Measurements from ENCODE around the gene AXIN1.
"Not testable (repeated sequence)": the region's sequence is repeated elsewhere in the genome, so short reads cannot be mapped to it uniquely, and the experiment has no call there.

The AXIN1 gene

DNA sequence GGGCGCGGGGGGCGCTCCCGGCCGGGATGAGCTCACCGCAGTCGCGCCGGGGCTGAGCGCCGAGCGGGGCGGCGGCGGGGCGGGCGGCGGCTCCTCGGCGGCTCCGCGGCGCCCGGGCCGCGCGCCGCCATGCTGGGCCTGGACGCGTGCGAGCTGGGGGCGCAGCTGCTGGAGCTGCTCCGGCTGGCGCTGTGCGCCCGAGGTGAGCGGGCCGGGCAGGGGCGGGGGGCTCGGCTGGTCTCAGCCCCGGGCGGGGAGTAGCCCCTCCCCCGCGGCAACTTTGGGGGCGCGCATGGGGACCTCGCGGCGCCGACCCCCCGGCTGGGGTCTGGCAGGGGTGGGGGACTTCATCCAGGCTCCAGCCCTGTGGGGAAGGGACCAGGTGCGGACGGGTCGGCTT lies 72.0 kb downstream of the AXIN1 start, which contains the start of gene ARHGDIG:
ARHGDIG (plus strand) TSS at position 40 of the 400 bp plus-strand sequence; CDS start at position 130, 90 bp downstream.
- DNase-seq, result no peak

DNA sequence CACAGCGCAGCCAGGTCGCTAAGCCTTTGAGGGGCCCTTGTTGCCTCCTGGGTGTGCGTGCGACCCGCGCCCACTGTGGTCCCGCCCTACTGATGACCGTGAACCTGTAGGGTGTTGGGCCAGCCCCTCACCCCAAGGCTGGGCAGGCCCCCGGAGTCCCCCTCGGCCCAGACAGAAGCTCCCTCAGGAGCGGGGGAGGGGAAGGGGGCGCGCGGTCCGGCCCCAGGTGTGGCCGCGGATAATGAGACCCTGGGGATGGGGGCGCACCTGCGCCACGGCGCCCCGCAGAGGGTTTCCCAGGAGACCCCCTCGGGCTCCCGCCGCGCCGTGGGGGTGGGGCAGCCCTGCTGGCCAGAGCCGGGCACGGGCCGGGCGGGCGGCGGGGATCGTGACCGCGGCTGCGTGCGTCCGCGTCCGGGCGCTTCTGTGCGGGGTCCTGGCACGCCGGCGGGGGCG lies 72.5 kb downstream of the AXIN1 start:
- DNase-seq, result no peak

- DNase-seq, result no peak
These were observed 73.0 kb downstream of the AXIN1 start for GRCh38 chr16:279531-279930.

GRCh38 chr16:278863-279366 lies 73.6 kb downstream of the AXIN1 start:
- peak; percentile 36 for DNase-seq

- DNase-seq, result no peak
These were observed 76.0 kb downstream of the AXIN1 start for GRCh38 chr16:276426-277077.

DNA sequence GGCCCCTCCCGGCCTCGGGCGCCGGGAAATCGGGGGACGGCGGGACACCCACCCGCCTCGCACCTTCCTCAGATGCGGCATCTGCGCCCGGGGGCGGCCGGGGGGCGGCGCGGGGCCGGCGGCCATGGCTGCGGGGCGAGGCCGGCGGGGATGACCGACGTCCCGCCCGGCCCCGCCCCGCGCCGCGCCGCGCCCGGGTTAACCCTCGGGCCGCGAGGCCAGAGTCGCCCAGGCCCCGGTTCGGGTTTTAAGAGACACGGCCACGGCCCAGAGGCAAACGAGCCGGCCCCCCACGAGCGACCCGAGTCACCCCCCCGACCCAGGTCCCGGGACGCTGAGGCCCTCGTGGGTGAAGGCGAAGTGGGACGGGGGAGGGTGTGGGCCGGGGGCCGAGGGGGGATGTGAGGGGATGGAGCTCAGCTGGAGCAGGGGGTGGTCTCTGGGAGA lies 76.7 kb downstream of the AXIN1 start, which contains the start of gene RGS11:
RGS11 (minus strand) TSS at position 159 of the 447 bp plus-strand sequence; CDS start at position 126, 33 bp downstream.
- DNase-seq, result no peak

- no peak for DNase-seq
These were observed 77.4 kb downstream of the AXIN1 start for GRCh38 chr16:275041-275641.

DNA sequence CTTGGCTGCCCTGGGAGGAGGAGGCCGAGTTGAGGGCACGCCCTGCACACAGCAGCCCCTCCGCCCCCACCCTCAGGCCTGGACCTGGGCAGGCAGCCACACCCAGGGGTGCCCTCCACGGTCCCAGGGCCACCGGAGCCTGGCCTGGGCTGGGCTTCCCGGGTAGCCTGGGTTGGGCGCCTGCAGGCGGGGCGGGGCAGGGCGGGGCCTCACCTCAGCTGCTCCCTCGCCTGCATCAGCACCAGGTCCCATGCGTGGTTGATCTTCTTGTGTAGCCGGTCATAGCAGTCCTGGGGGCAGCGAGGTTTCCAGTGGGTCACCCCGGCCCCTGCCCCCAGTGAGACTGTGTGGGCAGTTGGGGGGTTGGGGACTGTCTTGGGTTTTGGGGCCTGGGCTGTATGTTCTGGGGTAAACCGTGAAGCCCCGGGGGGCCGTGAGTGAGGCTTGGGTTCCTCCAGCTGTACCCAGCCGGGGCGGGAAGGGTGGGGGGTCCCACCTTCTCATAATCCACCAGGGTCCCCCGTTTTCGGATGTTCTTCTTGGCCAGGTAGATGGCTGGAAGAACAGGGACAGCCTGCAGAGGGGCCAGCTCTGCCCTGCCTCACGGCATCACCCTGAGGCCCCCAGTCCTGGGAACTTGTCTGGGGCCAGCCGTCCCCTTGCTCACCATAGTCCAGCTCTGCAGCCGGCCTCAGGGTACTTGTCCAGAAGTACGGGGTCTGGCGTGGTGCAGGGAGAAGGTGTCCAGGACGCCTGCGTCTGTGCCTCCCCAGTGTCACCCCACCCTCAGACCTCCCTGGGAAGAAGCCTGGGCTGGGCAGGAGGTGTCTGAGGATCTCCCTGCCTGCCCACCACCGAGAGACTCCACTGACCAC lies 78.7 kb downstream of the AXIN1 start:
- DNase-seq, result no peak

DNA sequence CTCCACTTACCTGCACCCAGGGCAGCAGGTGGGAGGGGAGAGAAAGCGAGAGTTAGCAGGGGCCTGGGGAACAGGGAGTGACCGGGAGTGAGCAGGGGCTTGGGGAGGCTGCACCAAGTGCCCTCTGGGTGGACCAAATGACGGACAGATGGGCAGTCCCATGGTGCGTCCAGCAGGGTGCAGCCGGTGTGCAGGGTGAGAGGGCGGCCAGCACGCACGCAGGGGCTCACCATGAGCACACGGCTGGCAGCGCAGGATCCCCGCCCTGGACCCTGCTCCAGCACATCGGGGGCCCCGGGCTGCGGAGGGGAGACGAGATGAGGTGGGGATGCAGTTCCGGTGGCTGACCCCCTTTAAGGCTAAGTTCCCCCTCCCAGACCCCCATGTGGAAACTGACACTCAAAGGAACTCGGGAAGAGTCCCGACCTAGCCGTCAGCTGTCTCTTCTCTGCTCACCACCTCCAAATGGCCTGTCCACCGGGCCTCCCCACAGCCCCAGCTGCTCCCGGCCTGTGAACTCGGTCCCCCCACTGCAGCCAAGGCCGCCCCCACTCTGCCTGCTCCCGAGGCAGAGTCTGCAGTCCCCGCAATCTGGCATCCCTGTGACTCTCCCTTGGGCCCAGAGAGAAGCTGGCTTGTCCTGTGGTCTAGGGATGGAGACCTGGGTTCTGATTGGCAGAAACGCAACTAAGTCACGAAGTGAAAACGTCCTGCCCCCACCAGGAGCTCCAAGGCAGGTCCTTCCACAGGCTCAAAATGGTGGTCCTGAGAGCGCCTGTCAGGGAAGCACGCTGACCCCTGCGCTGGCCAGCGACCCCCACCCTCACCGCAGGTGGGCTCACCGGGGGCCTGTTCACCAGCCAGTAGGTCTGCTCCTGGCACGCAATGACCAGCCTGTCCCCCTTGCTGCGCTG lies 79.6 kb downstream of the AXIN1 start:
- DNase-seq, result no peak

- no peak for DNase-seq
These were observed 81.9 kb downstream of the AXIN1 start for GRCh38 chr16:270381-271255.

DNA sequence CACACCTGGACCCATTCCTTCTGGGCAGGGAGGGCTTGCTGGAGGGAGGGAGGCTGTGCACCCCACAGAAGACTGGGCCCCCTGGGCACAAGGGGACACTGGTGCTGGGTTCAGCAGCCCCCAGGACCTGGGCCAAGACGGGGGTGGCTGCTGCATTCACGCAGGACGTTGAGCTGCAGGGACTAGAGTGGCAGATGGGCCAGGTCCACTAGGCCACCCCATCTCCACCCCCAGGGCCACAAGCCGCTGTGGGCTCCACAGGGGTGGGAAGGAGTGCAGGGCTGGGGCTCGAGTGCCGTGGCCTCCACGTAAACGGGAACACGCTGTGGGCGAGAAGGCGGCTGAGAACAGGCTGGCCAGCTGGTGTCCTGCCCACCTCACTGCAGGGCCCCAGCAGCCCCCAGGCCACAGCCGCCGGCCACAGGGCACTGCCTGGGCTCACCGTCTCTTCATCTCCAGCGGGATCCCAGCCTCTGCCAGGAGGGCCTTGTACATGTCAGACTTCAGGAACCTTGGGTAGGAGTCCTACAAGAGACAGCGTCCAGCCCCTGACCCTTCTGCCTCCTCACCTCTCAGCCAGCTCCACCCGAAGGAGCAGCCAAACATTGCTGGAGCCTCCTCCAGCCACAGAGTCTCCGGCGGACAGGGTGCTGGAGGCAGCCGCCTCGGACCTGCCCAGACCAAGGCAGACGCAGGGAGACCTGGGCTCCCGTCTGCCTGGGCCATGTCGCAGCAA lies 83.3 kb downstream of the AXIN1 start:
- DNase-seq, result no peak

- no peak for DNase-seq
These were observed 84.1 kb downstream of the AXIN1 start for GRCh38 chr16:268141-269053.

DNA sequence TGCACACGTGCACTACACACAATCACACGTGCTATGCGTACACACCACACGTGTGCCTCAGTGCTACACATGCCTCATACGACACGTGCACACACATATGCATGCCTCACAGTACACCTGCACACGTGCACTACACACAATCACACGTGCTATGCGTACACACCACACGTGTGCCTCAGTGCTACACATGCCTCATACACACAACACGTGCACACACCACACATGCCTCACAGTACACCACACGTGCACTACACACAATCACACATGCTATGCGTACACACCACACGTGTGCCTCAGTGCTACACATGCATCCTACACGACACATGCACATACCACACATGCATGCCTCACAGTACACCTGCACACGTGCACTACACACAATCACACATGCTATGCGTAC lies 85.0 kb downstream of the AXIN1 start:
- not testable (repeated sequence) for DNase-seq

- DNase-seq, result no peak
These were observed 86.0 kb downstream of the AXIN1 start for GRCh38 chr16:266258-267164.

GRCh38 chr16:265711-266110 lies 86.8 kb downstream of the AXIN1 start:
- no peak for DNase-seq

GRCh38 chr16:265002-265529 lies 87.5 kb downstream of the AXIN1 start:
- DNase-seq, result no peak

DNA sequence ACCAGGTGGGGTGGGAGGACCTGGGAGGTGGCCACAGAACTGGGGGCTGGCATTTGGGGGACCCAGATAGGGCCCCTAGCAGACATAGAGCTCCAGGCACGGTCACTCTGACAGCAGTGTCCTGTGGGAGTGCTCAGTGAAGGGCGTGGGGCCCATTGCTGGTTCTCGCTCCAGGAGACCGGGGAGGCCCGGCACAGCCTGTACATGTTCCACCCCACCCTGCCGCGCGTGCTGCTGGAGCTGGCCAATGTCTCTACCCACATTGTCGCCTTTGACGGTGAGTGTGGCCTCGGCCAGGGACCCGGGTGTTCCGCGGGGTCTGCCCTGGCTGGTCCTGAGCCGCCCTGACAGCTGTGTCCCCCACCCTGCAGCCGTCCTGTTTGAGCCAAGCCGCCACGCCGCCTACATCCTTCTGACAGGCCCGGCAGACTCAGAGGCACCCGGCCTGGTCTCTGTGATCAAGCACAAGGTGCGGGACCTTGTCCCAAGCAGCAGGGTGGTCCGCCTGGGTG lies 88.0 kb downstream of the AXIN1 start:
- no peak for DNase-seq

GRCh38 chr16:263944-264343 lies 88.6 kb downstream of the AXIN1 start:
- no peak for DNase-seq

Data from CD4-positive, alpha-beta T cell treated with Interleukin-4 for 4 hours (primary cell).